Osteoblast (primary cell): ENCODE data around the gene AMPD1. TPM values are rescaled to one million over a fixed set of nuclear protein-coding genes. Genes with fewer than 3 reads are reported as not detected.

Experiments
- DNase-seq: peaks from one replicate; pipeline ENCODE4 v3.0.0; 2011; ENCODE audit warnings: low spot score, mixed read lengths; ENCODE audit not compliant: insufficient read length; ENCODE audit errors: missing footprints
- H2AFZ ChIP-seq: 2 replicates; pipeline ENCODE4 v1.6.0; 2011; ENCODE audit warnings: mild to moderate bottlenecking, low read length
- H3K27ac ChIP-seq: 2 replicates; pipeline ENCODE4 v1.5.1; 2011; ENCODE audit warnings: mild to moderate bottlenecking, low read depth, low read length, moderate library complexity
- H3K27me3 ChIP-seq: 2 replicates; pipeline ENCODE4 v1.6.0; 2012; ENCODE audit warnings: mild to moderate bottlenecking, control low read depth, inconsistent platforms, low read length, moderate library complexity; ENCODE audit not compliant: insufficient read depth
- H3K36me3 ChIP-seq: 2 replicates; pipeline ENCODE4 v1.5.1; 2011; ENCODE audit warnings: mild to moderate bottlenecking, low read length, control low read depth, moderate library complexity; ENCODE audit not compliant: insufficient read depth
- H3K4me1 ChIP-seq: 2 replicates; pipeline ENCODE4 v1.5.1; 2011; ENCODE audit warnings: mild to moderate bottlenecking, low read length, control low read depth, moderate library complexity; ENCODE audit not compliant: insufficient read depth
- H3K4me2 ChIP-seq: 2 replicates; pipeline ENCODE4 v1.6.0; 2011; ENCODE audit warnings: mild to moderate bottlenecking, low read length; ENCODE audit not compliant: insufficient read depth
- H3K4me3 ChIP-seq: fragments of 200-600 bp; sonication (generic); 3 replicates; pipeline ENCODE4 v1.5.1; 2012; ENCODE audit warnings: mild to moderate bottlenecking, low read length, inconsistent platforms; ENCODE audit not compliant: insufficient read depth
- H3K79me2 ChIP-seq: 2 replicates; pipeline ENCODE4 v1.6.0; 2012; ENCODE audit warnings: mild to moderate bottlenecking, low read length, control low read depth, inconsistent platforms; ENCODE audit not compliant: insufficient read depth
- H3K9me3 ChIP-seq: 2 replicates; pipeline ENCODE4 v1.5.1; 2011; ENCODE audit warnings: low read depth, low read length, control low read depth
- H4K20me1 ChIP-seq: 2 replicates; pipeline ENCODE4 v1.6.0; 2012; ENCODE audit warnings: mild to moderate bottlenecking, low read length, control low read depth; ENCODE audit not compliant: insufficient read depth
- total RNA-seq: library from RNA; depleted of rRNA; stranded (reverse); fragments of >200 nt; gene quantifications from 2 replicates; pipeline ENCODE4 v1.2.3, GENCODE V29; 2012
- TF ChIP-seq, protein P1 (sequence below): IDR thresholded peaks from 2 replicates; pipeline ENCODE4 v1.5.1; 2011; ENCODE audit warnings: mild to moderate bottlenecking, low read depth, low read length, moderate library complexity; ENCODE audit errors: extremely low read depth

Gene AMPD1
- total RNA-seq, 1 donor: not detected

DNA sequence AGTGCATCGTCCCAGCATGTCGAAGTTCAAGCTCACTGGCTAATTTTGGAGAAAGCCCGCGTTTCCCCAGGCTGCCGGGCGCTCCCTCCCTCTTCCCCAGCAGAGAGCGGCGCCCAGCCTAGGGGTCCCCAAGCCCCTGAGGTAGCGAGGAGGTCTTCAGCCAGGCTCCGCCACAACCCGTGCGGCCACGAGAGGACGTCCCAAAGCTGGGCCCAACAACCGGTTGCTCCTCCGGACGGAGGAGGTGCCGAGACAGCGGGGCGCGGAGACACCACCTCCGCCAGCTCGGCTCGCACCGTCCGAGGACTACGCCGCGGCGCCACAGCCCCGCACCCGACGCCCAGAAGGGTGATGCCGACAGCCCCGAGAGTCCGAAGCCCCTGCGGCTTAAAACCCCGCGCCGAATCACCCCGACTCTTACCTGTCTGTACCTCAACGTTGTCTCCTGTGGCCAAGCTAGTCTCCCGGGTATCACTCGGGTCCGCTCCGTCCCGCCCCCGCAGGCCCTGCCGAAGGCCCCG is 25.7 kb downstream of the AMPD1 start, which contains the start of gene DENND2C:
Gene DENND2C, minus strand, starts transcription at position 488 of the 521 bp plus-strand sequence. CDS start 44,065 bp downstream, outside the sequence.
- Histone ChIP-seq H3K4me2 (peak within 1 kb of the TSS; percentile 98), H3K4me3 (peak within 1 kb of the TSS; percentile 92), H3K4me1 (peaks cover 7% of the 10 kb centered on the region), H3K27ac (peak within 1 kb of the TSS; percentile 94), H3K36me3 (no peaks in the 10 kb centered on the region), H3K9me3 (no peaks in the 10 kb centered on the region), H3K27me3 (peaks cover under 1% of the 10 kb centered on the region), H3K79me2 (peaks cover 10% of the 10 kb centered on the region), H2AFZ (peak within 1 kb of the TSS; percentile 99), H4K20me1 (no peaks in the 10 kb centered on the region)
- DNase-seq: peak; percentile 91
- TF ChIP-seq, protein P1, sequence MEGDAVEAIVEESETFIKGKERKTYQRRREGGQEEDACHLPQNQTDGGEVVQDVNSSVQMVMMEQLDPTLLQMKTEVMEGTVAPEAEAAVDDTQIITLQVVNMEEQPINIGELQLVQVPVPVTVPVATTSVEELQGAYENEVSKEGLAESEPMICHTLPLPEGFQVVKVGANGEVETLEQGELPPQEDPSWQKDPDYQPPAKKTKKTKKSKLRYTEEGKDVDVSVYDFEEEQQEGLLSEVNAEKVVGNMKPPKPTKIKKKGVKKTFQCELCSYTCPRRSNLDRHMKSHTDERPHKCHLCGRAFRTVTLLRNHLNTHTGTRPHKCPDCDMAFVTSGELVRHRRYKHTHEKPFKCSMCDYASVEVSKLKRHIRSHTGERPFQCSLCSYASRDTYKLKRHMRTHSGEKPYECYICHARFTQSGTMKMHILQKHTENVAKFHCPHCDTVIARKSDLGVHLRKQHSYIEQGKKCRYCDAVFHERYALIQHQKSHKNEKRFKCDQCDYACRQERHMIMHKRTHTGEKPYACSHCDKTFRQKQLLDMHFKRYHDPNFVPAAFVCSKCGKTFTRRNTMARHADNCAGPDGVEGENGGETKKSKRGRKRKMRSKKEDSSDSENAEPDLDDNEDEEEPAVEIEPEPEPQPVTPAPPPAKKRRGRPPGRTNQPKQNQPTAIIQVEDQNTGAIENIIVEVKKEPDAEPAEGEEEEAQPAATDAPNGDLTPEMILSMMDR: no peak

DNA sequence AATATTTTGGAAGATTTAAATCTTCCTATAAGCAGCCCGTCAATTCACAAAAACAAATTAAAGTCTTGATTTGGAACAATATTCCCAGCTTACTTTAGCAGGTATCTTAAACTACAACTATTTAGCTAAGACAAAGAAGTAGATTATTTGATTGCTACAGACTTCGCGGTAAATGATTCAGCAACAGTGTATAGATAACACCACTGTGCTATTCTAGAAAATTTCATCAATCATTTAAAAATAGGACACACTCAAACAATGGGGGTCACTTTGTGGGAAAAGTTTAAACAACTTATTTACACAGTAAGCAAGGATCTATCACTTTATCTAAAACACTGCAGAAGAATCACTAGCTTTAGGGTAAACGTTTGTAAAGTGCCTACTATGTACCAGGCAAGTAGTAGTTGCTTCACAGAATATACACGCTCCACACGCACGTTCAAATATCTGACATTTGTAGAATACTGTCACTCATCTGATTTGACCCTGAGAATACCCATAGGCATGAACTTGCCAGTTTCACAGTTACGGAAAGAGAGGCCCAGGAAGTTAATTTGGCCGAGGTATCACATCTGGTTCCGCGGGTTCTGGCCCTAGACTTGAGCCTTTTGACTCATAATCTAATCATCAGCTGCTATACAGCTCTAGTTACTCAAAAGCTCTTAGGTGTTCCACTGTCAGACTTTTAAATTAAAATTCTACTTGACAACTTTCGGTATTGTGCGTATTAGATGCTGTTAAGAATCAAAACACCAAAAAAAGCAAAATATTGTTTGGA is 26.4 kb downstream of the AMPD1 start:
- H4K20me1 ChIP-seq: no peaks in the 10 kb centered on the region
- DNase-seq: peak; percentile 78
- H3K4me3 ChIP-seq: peak overlapping the region; percentile 92
- H3K4me1 ChIP-seq: peaks cover 7% of the 10 kb centered on the region
- peak overlapping the region; percentile 98 for H3K4me2 ChIP-seq
- peak overlapping the region; percentile 94 for H3K27ac ChIP-seq
- H2AFZ ChIP-seq: peak overlapping the region; percentile 92
- H3K9me3 ChIP-seq: no peaks in the 10 kb centered on the region
- H3K36me3 ChIP-seq: no peaks in the 10 kb centered on the region
- H3K79me2 ChIP-seq: peaks cover 10% of the 10 kb centered on the region
- TF ChIP-seq, protein P1: no peak
- no peaks in the 10 kb centered on the region for H3K27me3 ChIP-seq

DNA sequence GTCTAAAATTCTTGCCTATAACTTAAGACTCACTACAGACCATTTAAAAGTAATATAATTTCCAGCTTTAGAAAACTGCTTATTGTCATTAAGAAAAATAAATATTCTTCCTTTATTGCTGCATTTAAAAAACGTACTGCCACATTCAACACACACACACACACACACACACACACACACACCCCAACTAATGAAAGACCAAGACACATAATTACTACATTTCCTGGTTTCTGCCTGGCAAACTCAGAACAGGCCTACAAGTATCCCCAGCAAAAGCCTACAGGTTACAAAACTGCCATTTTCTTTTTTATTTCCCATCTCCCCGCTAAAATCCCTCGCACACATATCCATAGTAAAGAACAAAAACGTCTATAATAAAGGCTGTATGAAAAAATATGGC is 27.0 kb downstream of the AMPD1 start:
- H3K27me3 ChIP-seq: no peaks in the 10 kb centered on the region
- H2AFZ ChIP-seq: no peak overlapping the region
- DNase-seq: no peak
- no peaks in the 10 kb centered on the region for H3K36me3 ChIP-seq
- peaks cover 10% of the 10 kb centered on the region for H3K79me2 ChIP-seq
- no peak overlapping the region for H3K4me3 ChIP-seq
- H3K27ac ChIP-seq: no peak overlapping the region
- H3K4me1 ChIP-seq: peaks cover 7% of the 10 kb centered on the region
- no peak overlapping the region for H3K4me2 ChIP-seq
- TF ChIP-seq, protein P1: no peak
- H4K20me1 ChIP-seq: no peaks in the 10 kb centered on the region
- H3K9me3 ChIP-seq: no peaks in the 10 kb centered on the region

DNA sequence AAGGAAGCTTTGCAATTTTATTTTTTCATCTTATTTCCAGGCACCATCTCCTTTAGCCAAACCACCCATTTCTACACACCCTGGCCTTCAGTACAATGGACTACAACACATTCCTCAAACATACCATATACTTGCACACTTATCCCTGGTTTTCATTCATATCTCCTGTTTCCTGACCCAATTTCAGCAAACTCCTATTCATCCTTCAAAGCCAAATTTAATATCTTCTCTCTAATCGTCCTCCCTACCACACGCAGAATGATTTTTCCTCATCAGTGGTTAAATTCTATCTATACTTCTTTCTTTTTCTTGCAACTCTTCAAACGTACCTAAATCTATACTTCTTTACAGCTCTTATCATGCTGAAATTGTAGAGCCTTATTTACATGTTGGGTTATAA is 28.4 kb downstream of the AMPD1 start:
- H4K20me1 ChIP-seq: no peaks in the 10 kb centered on the region
- H3K4me1 ChIP-seq: peaks cover 7% of the 10 kb centered on the region
- DNase-seq: no peak
- no peak overlapping the region for H3K4me3 ChIP-seq
- H3K79me2 ChIP-seq: peaks cover 10% of the 10 kb centered on the region
- no peaks in the 10 kb centered on the region for H3K9me3 ChIP-seq
- no peak overlapping the region for H2AFZ ChIP-seq
- no peak overlapping the region for H3K27ac ChIP-seq
- no peaks in the 10 kb centered on the region for H3K36me3 ChIP-seq
- no peak overlapping the region for H3K4me2 ChIP-seq
- TF ChIP-seq, protein P1: no peak
- no peaks in the 10 kb centered on the region for H3K27me3 ChIP-seq
